Measurements from ENCODE around the gene CCDC92. TPM values are rescaled to one million over a fixed set of nuclear protein-coding genes. Genes with fewer than 3 reads are reported as not detected.

The CCDC92 gene
- total and polyA plus RNA-seq, 2 of the 8 experiments (the other 6 are each of a cell fraction or from before 2014, with no cell fraction given): 0.43 to 0.51 TPM

DNA sequence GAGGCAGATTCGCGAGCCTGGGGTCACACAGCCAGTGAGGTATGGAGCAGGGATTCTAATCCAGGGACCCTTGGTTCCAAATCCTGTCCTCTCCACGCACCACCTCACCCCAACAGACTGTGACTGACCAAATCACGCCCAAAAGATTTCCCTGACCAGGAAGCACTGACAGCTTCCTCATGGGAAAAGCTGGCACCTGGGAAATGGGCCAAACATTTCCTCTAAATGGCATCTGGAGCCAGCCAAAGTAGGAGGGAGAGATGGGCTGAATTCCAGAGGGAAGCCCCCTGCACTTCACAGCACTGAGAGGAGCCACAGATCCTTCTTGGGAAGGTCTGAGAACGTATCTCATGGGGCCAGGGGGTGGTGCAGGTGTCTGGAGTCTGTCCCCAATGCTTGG is 28.8 kb downstream of the CCDC92 start:
- H3K56ac ChIP-seq (replicated peaks; ENCODE audit: insufficient read length, low read depth, low read length): no peak overlapping the region
- no peak overlapping the region for H2BK12ac ChIP-seq (ENCODE audit: low read depth, low read length)
- no peak overlapping the region for H2BK20ac ChIP-seq (ENCODE audit: low read length)
- no peak overlapping the region for H3K4me2 ChIP-seq (ENCODE audit: insufficient read depth in 1 of 2, low read depth in 2 of 2, low read length in 2 of 2)
- FAIRE-seq: no peak
- DNase-seq (ENCODE audit: low read depth in 1 of 2, low spot score in 2 of 2): no peak
- no peaks in the 10 kb centered on the region for H3K4me1 ChIP-seq (replicated peaks in 1 of 4; ENCODE audit: control insufficient read depth in 3 of 4, insufficient read depth in 4 of 4, low read length in 3 of 4)
- H4K8ac ChIP-seq (ENCODE audit: extremely low read depth, insufficient read depth, low read length): no peak overlapping the region
- no peak overlapping the region for H4K91ac ChIP-seq (replicated peaks; ENCODE audit: insufficient read length, low read length)
- H3K9me3 ChIP-seq (ENCODE audit: insufficient read depth in 2 of 2, low read depth in 1 of 2, low read length in 1 of 2): no peaks in the 10 kb centered on the region; a peak in 1 of 4 replicates
- no peaks in the 10 kb centered on the region for H3K23me2 ChIP-seq (ENCODE audit: low read depth, low read length)
- H3K9ac ChIP-seq (replicated peaks in 1 of 4; ENCODE audit: extremely low read depth in 1 of 4, low read depth in 3 of 4, low read length in 3 of 4): no peak overlapping the region
- 79% methylated on average over 5 of the region's 5 CpGs; no CpG with 5 or more reads in 1 of the 2 experiments for WGBS, 2 experiments (ENCODE audit: extremely low coverage in 1 of 2, insufficient coverage in 1 of 2, insufficient read length in 1 of 2, insufficient replicate concordance in 2 of 2, low coverage in 1 of 2, low lambda C conversion rate in 2 of 2, missing lambda C conversion rate in 1 of 2)
- H3K36me3 ChIP-seq (ENCODE audit: control insufficient read depth in 2 of 4, insufficient read depth in 4 of 4, low read length in 3 of 4): no peaks in the 10 kb centered on the region
- no peaks in the 10 kb centered on the region for H3K79me1 ChIP-seq (ENCODE audit: low read depth, low read length)
- no peak overlapping the region for H2BK120ac ChIP-seq (replicated peaks; ENCODE audit: low read depth, low read length)
- no peak overlapping the region for H3K23ac ChIP-seq (ENCODE audit: insufficient read length)
- H3K18ac ChIP-seq (ENCODE audit: extremely low read depth, low read length): no peak overlapping the region
- peaks cover 0 to 9% (median 1%) of the 10 kb centered on the region in 4 experiments; a peak in 3 of 7 replicates for H3K27me3 ChIP-seq (replicated peaks in 1 of 4; ENCODE audit: control insufficient read depth in 3 of 4, extremely low read depth in 1 of 4, insufficient read depth in 3 of 4, low read length in 3 of 4)
- H4K5ac ChIP-seq (ENCODE audit: insufficient read length, low read depth, low read length): no peak overlapping the region
- H3K27ac ChIP-seq (ENCODE audit: low read depth, low read length): no peak overlapping the region
- H2AFZ ChIP-seq (ENCODE audit: low read length): no peak overlapping the region
- H2AK5ac ChIP-seq (ENCODE audit: low read depth, low read length): no peak overlapping the region
- ChIA-PET POLR2A (ENCODE audit: partially characterized antibody) (no interaction called here), CTCF (ENCODE audit: partially characterized antibody) (interaction anchor here (0.8 to 3.3 kb wide), 5 partner anchors 17 to 87 kb away, joined by 3 to 11 read pairs (median 8); no protein-coding TSS in a partner anchor)
- no peaks in the 10 kb centered on the region for H4K20me1 ChIP-seq (replicated peaks in 1 of 2; ENCODE audit: control insufficient read depth in 1 of 2, insufficient read depth in 2 of 2, low read length in 2 of 2)
- H2BK5ac ChIP-seq (ENCODE audit: low read depth, low read length): no peak overlapping the region
- no peak overlapping the region for H3K4ac ChIP-seq (replicated peaks; ENCODE audit: insufficient read length, low read depth, low read length)
- no peak overlapping the region for H3K4me3 ChIP-seq (ENCODE audit: extremely low read depth in 1 of 4, insufficient read depth in 2 of 4, low read depth in 3 of 4, low read length in 4 of 4)
- no peaks in the 10 kb centered on the region for H3K79me2 ChIP-seq (ENCODE audit: control insufficient read depth in 1 of 2, insufficient read depth in 2 of 2, low read length in 2 of 2)
- H3K14ac ChIP-seq (ENCODE audit: insufficient read length): no peak overlapping the region
- no peak overlapping the region for H2BK15ac ChIP-seq (ENCODE audit: low read length)
- no peak for TF ChIP-seq JUN (IDR thresholded peaks at IDR 0.05; ENCODE audit: low read depth, low read length)
- no peak for TF ChIP-seq SP1 (IDR thresholded peaks at IDR 0.05; ENCODE audit: low read depth, low read length)
- TF ChIP-seq TAF7 (optimal IDR thresholded peaks at IDR 0.05; ENCODE audit: borderline replicate concordance, low read depth, low read length): no peak
- TF ChIP-seq GTF2F1 (IDR thresholded peaks at IDR 0.05; ENCODE audit: borderline replicate concordance, low read depth, low read length): no peak
- TF ChIP-seq, protein P1, sequence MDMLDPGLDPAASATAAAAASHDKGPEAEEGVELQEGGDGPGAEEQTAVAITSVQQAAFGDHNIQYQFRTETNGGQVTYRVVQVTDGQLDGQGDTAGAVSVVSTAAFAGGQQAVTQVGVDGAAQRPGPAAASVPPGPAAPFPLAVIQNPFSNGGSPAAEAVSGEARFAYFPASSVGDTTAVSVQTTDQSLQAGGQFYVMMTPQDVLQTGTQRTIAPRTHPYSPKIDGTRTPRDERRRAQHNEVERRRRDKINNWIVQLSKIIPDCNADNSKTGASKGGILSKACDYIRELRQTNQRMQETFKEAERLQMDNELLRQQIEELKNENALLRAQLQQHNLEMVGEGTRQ (IDR thresholded peaks at IDR 0.05; ENCODE audit: low read length): no peak
- TF ChIP-seq BACH1 (IDR thresholded peaks at IDR 0.05; ENCODE audit: low read length): no peak
- no peak for TF ChIP-seq ASH2L (IDR thresholded peaks at IDR 0.05; ENCODE audit: low read length)
- no peak for TF ChIP-seq EGR1 (IDR thresholded peaks at IDR 0.05; ENCODE audit: borderline replicate concordance, low read depth, low read length)
- no peak for TF ChIP-seq RXRA (IDR thresholded peaks at IDR 0.05; ENCODE audit: insufficient read depth, low read depth, low read length)
- no peak for TF ChIP-seq KDM1A (IDR thresholded peaks at IDR 0.05; ENCODE audit: borderline replicate concordance, low read length)
- TF ChIP-seq, protein P2, sequence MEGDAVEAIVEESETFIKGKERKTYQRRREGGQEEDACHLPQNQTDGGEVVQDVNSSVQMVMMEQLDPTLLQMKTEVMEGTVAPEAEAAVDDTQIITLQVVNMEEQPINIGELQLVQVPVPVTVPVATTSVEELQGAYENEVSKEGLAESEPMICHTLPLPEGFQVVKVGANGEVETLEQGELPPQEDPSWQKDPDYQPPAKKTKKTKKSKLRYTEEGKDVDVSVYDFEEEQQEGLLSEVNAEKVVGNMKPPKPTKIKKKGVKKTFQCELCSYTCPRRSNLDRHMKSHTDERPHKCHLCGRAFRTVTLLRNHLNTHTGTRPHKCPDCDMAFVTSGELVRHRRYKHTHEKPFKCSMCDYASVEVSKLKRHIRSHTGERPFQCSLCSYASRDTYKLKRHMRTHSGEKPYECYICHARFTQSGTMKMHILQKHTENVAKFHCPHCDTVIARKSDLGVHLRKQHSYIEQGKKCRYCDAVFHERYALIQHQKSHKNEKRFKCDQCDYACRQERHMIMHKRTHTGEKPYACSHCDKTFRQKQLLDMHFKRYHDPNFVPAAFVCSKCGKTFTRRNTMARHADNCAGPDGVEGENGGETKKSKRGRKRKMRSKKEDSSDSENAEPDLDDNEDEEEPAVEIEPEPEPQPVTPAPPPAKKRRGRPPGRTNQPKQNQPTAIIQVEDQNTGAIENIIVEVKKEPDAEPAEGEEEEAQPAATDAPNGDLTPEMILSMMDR (IDR thresholded peaks at IDR 0.05; ENCODE audit: control extremely low read depth in 1 of 3, insufficient read depth in 1 of 3, low read depth in 1 of 3, low read length in 3 of 3): no peak
- no peak for TF ChIP-seq CREB1 (IDR thresholded peaks at IDR 0.05)
